Epithelial cell of esophagus (primary cell): Measurements from ENCODE around the gene MVP.

ENCODE experiments used
- DNase-seq: peaks from one replicate; pipeline ENCODE4 v3.0.0; 2010; ENCODE audit warnings: low read depth
- H3K4me3 ChIP-seq: 2 replicates; pipeline ENCODE4 v1.5.1; 2011; ENCODE audit warnings: mild to moderate bottlenecking, low read length, control low read depth
- TF ChIP-seq, protein P1 (sequence below): IDR thresholded peaks from 2 replicates; pipeline ENCODE4 v1.5.1; 2011; ENCODE audit warnings: low read depth, mild to moderate bottlenecking, low read length, control low read depth, inconsistent platforms; ENCODE audit not compliant: insufficient read depth; ENCODE audit errors: missing control alignments

MVP gene

GRCh38 chr16:29836623-29837022 lies 16.4 kb downstream of the MVP start:
- TF ChIP-seq, protein P1, sequence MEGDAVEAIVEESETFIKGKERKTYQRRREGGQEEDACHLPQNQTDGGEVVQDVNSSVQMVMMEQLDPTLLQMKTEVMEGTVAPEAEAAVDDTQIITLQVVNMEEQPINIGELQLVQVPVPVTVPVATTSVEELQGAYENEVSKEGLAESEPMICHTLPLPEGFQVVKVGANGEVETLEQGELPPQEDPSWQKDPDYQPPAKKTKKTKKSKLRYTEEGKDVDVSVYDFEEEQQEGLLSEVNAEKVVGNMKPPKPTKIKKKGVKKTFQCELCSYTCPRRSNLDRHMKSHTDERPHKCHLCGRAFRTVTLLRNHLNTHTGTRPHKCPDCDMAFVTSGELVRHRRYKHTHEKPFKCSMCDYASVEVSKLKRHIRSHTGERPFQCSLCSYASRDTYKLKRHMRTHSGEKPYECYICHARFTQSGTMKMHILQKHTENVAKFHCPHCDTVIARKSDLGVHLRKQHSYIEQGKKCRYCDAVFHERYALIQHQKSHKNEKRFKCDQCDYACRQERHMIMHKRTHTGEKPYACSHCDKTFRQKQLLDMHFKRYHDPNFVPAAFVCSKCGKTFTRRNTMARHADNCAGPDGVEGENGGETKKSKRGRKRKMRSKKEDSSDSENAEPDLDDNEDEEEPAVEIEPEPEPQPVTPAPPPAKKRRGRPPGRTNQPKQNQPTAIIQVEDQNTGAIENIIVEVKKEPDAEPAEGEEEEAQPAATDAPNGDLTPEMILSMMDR: no peak

GRCh38 chr16:29837841-29838240 lies 17.6 kb downstream of the MVP start:
- TF ChIP-seq, protein P1: no peak
- no peak for DNase-seq
- H3K4me3 ChIP-seq: no peak overlapping the region

More at GRCh38 chr16:29836623-29837022, 16.4 kb downstream of the MVP start:
- DNase-seq: no peak
- H3K4me3 ChIP-seq: no peak overlapping the region

GRCh38 chr16:29839822-29840221 lies 19.6 kb downstream of the MVP start:
- TF ChIP-seq, protein P1: no peak
- no peak for DNase-seq
- H3K4me3 ChIP-seq: no peak overlapping the region

DNA sequence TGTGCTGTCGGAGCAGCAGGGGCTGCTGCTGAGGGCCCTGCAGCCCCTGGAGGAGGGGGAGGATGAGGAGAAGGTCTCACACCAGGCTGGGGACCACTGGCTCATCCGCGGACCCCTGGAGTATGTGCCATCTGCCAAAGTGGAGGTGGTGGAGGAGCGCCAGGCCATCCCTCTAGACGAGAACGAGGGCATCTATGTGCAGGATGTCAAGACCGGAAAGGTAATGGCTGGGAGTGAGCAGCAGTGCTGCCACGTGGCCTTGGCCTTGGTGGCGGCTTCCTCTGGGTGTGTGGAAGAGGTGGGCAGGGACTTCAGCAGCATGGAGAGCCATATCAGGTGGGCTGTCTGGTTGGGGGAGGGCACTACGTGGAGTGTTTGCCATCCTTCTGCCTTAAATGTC lies 20.0 kb downstream of the MVP start:
- TF ChIP-seq, protein P1: no peak
- no peak for DNase-seq
- H3K4me3 ChIP-seq: no peak overlapping the region

GRCh38 chr16:29841631-29842030 lies 21.4 kb downstream of the MVP start:
- no peak overlapping the region for H3K4me3 ChIP-seq
- DNase-seq: no peak
- TF ChIP-seq, protein P1: no peak

- DNase-seq: no peak
- H3K4me3 ChIP-seq: no peak overlapping the region
Measured at GRCh38 chr16:29842732-29843346, 22.6 kb downstream of the MVP start.

More at GRCh38 chr16:29842732-29843346, 22.6 kb downstream of the MVP start:
- TF ChIP-seq, protein P1: no peak
